Endothelial cell of umbilical vein (primary cell): ENCODE results near the gene PPP1CB.

Experiments used
- CTCF ChIP-seq, 2 donors: IDR thresholded peaks; 1 replicate in 1 of 2; 2 replicates in 1 of 2; pipeline ENCODE4 v1.5.1; 2011; ENCODE audit warnings: low read length in 2 of 2, mild to moderate bottlenecking in 2 of 2, moderate library complexity in 2 of 2, control low read depth in 1 of 2, inconsistent platforms in 1 of 2, low read depth in 1 of 2; ENCODE audit not compliant: insufficient read depth in 1 of 2; ENCODE audit errors: extremely low read depth in 1 of 2
- EZH2 ChIP-seq: IDR thresholded peaks from 2 replicates; pipeline ENCODE4 v1.6.1; 2012; ENCODE audit warnings: borderline replicate concordance, low read depth, mild to moderate bottlenecking, moderate library complexity, low read length, inconsistent platforms; ENCODE audit not compliant: severe bottlenecking
- JUN ChIP-seq: IDR thresholded peaks from 2 replicates; pipeline ENCODE4 v1.6.1; 2011; ENCODE audit warnings: borderline replicate concordance, low read depth; ENCODE audit not compliant: insufficient read length, insufficient read depth
- POLR2A ChIP-seq: IDR thresholded peaks from 2 replicates; pipeline ENCODE4 v1.6.1; 2012; ENCODE audit warnings: low read depth, mild to moderate bottlenecking, control low read depth, low read length
- POLR2AphosphoS5 ChIP-seq: IDR thresholded peaks from 2 replicates; pipeline ENCODE4 v1.6.1; 2012; ENCODE audit warnings: low read depth, mild to moderate bottlenecking, control low read depth, low read length, moderate library complexity; ENCODE audit not compliant: insufficient read depth
- TF ChIP-seq, protein P1 (sequence below): IDR thresholded peaks from 2 replicates; pipeline ENCODE4 v1.6.1; 2011; ENCODE audit not compliant: insufficient read depth, insufficient read length

DNA sequence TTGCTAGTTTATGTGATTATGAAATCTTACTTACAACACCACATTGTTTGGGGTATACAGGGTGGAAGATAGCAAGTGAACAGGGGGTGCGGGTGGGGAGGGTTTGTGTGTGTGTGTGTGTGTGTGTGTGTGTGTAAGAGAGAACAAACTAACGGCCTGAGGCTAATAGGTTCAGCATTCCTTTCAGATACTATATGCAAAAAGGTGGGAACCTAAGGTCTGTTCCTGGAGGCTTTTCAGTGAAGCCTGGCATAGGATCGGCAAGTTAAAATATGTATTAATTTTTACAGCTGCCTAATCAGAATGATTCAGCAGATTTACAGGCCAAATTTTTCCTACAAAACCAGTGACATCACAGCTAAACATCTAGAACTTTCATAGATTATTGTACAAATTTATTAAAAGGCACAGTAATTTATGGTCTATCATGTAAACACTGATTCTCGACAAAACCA is 51.4 kb downstream of the PPP1CB start:
- no peak for TF ChIP-seq CTCF (IDR thresholded peaks at IDR 0.05; ENCODE audit: extremely low read depth in 1 of 2, insufficient read depth in 1 of 2, low read depth in 1 of 2, low read length in 2 of 2)
- no peak for TF ChIP-seq EZH2
- TF ChIP-seq POLR2AphosphoS5 = no peak
- TF ChIP-seq POLR2A = no peak
- no peak for TF ChIP-seq JUN
- TF ChIP-seq, protein P1, sequence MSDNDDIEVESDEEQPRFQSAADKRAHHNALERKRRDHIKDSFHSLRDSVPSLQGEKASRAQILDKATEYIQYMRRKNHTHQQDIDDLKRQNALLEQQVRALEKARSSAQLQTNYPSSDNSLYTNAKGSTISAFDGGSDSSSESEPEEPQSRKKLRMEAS = no peak
